ENCODE measurements around the gene SEC14L1.
A peak's percentile ranks its signal among the peaks of the same experiment; 100 is the strongest.
"Not testable (repeated sequence)": the region's sequence is repeated elsewhere in the genome, so short reads cannot be mapped to it uniquely, and the experiment has no call there.

SEC14L1 gene

DNA sequence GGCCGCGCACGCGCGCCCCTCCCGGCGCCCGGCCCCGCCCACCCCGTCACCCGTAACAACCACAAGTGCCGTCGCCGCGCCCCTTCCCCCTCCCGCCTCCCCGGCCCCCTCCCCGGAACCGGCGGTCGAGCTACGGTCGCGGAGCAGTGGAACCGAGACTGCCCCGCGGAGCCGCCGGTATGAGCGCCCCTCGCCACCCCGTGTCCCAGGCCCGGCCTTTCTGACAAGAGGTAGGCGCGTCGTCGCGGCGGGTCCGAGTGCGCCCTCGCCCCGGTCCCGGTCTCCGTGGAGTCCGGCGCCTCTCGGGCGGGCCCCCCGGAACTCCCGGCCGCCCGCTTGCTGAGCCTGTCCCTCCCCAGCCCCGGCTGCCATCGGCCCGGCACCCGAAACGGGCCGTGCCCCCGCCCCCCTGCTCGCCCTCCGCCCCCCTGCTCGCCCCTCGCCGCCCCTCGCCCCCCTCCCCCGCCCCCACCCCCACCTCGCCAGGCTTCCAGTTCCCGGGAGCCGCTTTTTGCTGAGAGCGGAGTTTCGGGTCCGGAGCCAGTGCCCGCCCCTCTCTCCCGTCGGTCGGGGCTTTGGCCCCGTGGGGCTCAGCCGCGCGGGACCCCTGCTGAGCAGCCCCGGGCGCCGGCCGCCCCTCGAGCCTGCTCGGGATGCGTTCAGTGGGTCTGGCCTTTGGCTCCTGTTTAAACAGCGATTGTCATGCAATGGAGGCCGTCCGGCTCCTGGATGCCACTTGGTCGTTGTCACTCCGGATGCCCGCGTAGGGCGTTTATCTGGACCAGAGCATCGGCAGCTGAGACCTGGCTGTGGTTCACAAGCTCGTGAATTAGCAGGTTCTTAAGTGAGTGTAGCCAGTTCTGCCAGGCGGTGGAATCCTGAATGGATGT, at the start of gene SEC14L1:
TSS of gene SEC14L1 (plus strand) at position 92 of the 890 bp plus-strand sequence. CDS start 2,628 bp downstream, outside the sequence.
- DNase-seq (ENCODE audit: low spot score): no peak

DNA sequence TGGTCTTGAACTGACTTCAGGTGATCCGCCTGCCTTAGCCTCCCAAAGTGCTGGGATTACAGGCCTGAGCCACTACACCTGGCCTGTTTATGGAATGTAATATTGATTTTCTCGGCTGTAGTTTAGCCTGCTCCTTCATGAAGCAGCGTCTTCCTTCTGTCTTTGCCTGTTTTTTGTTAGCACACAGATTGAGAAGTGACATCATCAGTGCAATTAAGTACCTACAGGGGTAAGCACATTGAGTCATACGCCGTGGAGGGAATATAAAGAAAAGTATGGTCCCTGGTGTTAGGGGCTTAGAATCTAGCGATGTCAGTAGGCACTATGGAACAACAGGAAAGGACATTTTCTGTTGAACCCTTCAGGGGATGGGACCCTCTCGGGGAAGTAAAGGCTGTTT, 48.7 kb upstream of the SEC14L1 start:
- no peak for DNase-seq (ENCODE audit: low spot score)

DNA sequence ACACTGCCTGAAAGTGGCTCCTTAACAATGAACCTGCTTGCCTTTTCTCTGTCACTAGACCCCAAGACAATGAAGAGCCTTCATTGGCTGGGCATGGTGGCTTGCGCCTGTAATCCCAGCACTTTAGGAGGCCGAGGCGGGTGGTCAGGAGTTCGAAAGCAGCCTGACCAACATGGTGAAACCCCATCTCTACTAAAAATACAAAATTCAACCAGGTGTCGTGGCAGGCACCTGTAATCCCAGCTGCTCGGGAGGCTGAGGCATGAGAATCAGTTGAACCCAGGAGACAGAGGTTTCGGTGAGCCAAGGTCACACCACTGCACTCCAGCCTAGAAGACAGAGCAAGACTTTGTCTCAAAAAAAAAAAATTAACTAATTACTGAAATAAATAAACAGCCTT, 45.3 kb upstream of the SEC14L1 start:
- no peak for DNase-seq (ENCODE audit: low spot score)

DNA sequence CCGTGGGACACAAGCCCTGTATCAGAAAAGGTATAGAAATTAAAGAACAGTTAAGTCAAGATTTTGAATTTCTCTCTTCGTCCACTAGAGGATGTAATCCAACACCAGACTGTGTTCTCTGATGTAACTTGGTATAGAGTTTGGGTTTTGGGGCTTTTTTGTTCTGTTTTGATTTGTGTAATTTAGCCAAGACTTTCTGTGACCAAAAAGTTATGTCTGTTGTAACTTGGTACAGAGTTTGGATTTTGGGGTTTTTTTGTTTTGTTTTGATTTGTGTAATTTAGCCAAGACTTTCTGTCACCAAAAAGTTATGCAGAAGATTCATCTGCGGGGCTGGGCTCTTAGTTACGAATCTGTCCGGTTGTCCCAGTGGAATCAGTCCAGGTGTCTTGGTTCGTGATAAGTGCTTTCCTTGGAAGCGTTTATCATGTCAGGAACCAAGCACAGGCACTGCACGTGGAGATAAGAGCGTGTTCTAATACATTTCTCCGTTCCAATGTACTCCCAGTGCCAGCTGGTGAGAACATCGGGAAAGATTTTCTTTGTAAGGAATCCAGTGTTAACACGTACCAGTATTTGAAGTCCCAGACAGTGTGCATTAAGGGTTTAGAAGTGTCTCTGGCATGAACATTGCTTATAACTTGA, 44.1 kb upstream of the SEC14L1 start:
- peak; percentile 19 for DNase-seq (ENCODE audit: low spot score)

DNA sequence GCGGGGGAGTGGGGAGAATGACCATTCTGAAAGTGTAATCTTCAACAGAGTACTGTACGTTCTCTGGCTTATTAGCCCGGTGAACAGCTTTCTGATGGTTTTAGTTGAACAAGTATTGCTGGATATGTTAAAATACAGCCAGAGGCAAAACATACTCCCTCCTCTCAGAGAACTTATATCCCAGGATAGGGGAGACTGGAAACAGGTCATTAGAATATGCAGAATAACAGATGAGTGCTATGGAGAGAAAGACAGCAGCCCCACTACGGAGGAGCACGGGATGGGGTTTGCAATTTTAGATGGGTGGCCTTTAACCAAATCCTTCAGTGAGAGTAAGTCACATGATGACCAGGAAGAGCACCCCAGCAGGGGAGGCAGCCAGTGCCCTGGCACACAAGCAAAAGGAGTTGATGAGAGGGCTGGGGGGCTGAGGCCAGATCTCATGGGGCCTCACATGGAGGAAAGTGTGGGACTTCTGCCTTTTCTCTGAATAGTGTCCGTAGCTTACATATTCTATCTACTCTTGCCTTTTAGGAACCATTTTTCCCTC, 43.1 kb upstream of the SEC14L1 start:
- no peak for DNase-seq (ENCODE audit: low spot score)

DNA sequence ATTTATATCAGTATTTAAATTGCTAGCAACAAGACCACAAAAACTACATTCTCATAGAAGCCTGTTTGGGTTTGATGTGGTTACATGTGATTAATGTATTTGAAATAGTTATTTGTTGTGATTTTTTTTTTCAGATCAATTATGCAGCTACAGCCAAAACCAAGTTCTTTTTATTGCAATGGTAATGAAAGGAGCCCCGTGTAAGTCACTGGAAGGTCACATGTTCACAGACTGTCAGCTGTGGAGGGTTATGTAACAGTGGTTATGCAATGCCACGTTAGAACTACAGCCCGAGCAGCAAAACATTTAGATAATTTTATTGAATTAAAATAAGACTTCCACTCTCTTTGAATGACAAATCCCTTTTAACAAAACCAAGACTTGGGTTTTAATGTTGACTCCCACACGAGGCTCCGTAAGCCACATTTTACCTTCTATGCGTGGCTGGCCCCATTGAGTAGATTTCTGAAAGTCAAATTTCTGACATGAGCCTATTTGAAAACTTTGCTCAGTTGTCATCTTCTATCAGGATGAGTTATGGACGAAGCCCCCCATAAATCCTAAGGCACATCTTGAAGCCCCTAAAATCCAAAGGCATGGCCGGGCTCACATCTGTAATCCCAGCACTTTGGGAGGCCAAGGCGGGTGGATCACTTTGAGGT, 41.8 kb upstream of the SEC14L1 start:
- DNase-seq (ENCODE audit: low spot score): peak; percentile 18

DNA sequence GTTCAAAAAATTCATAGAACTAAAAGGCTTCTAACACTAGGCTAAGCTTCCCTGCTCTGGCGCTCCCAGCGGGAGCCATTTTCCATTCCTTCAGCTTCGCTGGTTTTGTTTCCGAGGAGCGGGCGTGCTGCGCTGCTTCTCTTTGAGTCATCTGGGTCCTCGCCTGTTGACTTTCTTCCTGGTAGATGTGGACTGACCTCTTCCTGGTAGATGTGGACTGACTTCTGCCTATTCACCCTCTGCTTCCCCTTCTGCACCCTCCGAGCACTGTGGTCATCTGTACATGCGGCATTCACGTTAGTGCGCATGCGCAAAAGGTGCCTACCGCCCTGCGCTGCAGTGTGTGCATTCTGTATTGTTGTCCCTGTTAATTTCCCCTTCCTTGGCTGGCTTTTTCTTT, 40.8 kb upstream of the SEC14L1 start:
- no peak for DNase-seq (ENCODE audit: low spot score)

DNA sequence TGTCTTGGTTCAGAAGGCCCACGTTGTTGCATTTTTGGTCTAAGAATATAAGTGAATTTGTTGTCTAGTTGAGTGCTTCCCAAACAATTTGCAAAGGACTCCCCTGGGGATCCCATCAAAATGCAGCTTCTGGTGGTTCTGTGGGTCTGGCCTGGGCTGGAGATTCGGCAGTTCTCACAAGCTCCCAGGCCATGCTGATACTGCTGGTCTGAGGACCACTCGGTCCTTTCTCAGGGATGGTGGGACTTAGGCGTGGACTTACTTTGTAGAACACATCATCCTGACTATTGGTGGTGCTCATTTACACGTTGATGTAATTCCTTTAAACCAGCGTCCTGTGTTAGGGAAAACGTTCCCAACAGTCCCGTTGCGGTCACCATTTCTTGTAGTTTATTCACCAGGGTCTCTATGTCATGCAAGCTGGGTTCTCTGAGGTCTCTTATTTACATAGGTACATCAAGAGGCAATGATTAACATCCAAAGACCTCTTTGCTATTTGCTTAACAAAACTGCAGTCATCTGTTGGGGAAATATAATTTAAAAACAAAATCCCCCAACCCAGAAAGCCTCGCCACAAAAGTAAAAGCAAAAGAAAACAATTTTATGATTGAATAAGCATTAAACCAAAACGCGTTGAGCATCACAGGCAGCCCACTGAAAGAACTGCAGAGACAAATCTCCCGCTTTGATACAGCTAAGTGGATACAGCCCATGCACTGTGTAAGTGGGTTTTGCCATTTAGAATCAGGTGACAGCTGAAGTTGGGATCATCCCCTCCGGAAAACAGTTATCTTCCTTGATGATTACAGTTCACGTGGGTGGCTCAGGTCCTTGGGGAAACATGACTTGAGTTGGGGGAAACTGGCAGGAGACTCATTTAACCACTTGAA, 39.0 kb upstream of the SEC14L1 start:
- no peak for DNase-seq (ENCODE audit: low spot score)

DNA sequence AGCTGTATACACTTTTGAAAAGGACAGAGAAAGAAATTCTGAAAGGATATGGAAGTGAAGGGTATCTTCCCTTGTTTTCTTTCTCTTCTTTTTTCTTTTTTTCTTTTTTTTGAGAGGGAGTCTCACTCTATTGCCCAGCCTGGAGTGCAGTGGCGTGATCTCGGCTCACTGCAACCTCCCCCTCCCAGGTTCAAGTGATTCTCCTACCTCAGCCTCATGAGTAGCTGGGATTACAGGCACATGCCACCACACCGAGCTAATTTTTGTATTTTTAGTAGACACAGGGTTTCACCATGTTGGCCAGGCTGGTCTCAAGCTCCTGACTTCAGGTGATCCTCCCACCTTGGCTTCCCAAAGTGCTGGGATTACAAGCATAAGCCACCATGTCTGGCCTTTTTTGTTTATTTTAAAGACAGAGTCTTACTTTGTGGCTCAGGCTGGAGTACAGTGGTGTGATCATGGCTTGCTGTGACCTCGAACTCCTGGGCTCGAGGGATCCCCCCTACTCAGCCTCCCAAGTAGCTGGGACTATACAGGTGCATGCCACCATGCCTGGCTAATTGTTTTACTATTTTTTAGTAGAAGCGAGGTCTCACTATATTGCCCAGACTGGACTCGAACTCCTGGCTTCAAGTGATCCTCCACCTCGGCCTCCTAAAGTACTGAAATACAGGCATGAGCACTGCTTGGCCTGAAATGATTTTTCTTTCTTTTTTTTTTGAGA, 38.2 kb upstream of the SEC14L1 start:
- DNase-seq (ENCODE audit: low spot score): not testable (repeated sequence)

DNA sequence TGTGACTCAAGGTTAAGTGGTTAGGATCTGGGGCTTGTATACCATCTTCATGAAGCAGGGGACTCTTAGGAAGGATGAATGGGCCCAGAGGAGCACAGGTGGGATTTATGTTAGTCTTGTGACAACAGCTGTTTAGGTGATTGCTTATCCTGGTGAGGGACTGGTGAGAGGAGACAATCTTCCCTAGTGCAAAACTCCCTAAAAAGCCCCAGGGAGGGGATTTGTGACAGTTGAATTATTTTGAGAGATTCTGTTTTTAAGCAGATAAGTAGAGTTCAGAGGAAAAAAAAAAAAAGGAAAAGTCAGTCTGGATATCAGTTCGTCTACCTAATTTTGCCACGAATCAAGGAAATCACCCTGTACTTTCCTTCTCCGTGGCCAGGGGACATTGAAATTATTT, 35.1 kb upstream of the SEC14L1 start:
- no peak for DNase-seq (ENCODE audit: low spot score)

DNA sequence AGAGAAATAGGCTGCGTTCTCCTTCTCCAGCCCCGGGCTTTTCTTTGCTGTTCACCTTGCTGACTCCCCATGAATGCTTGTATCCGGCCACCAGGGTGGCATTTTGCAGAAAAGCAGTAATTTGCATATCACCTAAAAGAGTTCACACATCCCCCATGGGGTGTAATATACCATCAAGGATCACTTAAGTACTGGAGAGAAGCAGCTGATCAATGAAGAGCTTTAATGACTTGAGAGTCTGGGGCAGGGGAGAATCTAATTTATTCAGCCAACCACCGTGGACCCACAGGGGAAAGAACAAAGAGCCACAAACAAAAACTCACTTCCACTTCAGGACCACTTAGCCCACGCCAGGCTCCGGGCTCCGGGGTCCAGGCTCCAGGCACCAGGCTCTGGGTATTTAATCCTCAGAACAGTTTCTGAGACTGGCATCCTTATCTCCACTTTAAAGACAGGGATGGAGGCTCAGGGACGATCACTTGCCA, 33.9 kb upstream of the SEC14L1 start:
- DNase-seq (ENCODE audit: low spot score): peak; percentile 20

DNA sequence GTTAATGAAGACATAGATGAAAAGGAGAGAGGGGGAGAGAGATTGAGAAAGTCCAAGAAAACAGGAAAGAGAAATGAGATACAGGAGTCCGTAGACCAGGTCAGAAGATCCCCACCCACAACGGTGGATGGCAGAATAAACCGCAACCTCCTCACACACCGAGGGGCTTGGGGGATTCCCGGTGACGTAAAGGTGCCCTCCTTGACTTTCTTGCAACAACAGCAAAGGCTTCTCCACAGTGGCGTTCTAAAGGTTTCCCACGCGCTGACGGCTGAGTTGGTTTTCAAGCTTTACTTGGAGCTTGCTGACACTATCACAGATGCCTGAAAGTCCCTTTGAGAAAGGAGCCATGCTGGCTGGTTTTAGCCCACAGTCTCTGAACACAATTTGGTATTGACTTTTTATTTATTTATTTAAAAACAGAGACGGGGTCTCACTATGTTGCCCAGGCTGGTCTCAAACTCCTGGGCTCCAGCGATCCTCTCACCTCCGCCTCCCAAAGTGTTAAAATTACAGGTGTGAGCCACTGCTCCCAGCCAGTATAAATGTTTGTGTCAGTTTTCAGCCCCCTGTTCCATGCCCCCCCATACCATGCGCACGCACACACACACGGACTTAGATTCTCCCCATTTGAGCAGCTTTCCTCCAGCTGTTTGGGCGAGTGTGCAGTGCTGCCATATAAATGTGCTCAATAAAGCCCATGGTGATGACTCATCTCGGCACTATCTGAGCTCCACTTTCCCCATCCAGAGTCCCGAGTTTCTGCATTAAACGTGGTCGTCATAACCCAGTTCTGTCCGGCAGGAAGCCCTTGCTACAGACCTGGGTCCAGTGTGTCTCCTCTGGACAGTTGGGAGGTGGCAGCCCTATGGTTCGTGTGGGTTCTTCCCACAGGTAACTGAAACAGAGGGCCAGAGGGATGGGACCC, 33.0 kb upstream of the SEC14L1 start:
- DNase-seq (ENCODE audit: low spot score): peak; percentile 44

DNA sequence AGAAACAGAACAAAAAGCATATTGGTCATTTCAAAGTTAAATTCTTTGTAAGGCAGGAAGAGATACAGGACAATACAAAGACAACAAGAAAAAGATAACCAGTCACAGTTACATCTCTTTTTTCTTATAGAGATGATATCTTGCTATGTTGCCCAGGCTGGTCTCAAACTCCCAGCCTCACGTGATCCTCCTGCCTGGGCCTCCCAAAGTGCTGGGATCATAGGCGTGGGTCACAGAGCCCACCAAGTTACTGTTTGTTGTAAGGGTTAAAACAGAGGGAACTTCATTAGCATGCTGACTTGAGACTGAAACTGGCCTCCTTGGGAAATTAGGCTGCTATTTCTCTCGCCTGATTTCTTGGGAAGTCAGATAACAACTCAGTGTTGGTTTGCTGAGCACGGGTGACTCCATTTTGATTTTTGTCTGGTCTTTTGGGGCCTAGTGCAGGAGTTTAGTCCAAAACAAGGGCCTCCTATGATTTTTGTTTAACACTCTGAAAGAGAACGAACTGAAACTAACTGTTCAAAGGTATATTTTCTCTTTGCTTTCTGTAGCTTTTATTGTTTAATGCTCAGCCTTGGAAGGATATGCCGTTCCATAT, 31.5 kb upstream of the SEC14L1 start:
- no peak for DNase-seq (ENCODE audit: low spot score)

DNA sequence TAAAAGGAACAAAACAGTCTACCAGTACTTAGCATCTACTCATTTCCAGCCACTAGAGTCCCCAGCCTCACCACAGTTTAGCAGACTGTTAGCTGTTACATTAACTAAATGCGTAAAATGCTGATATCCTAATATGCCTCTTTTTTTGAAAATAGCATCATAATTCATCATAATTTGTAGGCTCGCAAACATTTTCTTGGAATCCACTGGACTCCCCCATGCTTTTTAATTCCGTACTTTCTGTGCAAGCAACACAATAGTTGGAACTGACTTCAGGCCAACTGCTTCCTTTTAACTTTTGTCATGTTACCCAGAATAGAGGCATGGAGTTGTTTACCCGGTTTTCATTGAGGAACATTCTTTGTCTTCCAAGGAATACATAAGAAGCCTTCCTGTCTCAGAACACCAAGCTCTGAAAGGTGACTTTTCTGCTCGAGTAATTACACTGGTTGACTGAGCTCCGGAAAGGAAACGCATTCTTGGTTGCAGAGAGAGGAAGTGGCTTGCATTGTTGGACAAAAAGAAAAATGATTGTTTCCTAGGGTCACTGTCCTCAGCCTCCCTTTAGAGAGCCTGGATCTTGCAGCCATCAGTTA, 30.9 kb upstream of the SEC14L1 start:
- no peak for DNase-seq (ENCODE audit: low spot score)

DNA sequence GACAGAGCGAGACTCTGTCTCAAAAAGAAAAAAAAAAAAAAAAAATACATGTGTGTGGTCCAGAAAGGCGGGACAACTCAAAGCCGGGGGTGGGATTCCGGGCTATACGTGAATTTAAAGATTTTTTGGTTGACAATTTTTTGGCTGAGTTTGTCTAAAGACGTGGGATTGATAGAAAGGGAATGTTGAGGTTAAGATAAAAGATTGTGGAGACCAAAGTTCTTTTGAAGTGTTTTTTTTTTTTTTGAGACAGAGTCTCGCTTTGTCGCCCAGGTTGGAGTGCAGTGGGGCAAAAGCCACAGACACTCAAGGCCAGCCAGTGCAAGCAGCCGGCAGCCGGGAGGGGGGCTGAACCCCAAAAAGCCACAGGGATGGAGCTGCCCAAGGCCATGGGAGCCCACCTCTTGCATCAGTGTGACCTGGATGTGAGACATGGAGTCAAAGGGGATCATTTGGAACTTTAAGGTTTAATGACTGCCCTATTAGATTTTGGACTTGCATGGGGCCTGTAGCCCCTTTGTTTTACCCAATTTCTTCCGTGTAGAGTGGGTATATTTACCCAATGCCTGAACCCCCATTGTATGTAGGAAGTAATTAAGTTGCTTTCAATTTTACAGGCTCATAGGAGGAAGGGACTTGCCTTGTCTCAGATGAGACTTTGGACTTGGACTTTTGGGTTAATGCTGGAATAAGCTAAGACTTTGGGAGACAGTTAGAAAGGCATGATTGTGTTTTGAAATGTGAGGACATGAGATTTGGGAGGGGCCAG, 29.4 kb upstream of the SEC14L1 start:
- DNase-seq (ENCODE audit: low spot score): not testable (repeated sequence)

DNA sequence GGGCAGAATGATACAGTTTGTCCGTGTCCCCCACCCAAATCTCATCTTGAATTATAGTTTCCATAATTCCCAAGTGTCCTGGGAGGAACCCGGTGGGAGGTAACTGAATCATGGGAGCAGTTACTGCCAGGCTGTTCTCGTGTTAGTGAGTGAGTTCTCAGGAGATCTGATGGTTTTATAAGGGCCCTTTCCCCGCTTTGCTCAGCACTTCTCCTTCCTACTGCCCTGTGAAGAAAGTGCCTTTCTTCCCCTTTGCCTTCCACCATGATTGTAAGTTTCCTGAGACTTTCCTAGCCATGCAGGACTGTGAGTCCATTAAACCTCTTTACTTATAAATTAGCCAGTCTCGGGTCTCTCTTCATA, 28.9 kb upstream of the SEC14L1 start:
- no peak for DNase-seq (ENCODE audit: low spot score)

DNA sequence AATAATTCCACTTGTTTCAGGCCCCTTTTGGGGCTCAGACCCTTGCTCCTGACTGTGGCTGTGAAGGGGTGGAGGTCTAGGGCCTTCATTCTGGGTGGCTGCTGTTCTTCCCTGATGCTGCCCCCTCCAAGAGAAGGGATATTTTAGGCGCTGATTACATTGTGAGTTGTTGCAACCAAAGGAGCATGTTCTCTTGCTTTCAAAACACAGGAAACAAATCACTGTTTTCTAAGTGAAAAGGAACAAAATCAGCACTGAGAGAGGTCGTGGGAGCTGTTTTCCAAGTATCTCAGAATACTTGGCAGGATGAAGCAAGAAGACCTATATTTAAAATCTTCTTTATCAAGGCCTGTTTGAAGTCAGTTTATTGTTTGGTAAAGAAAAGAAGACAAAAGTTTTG, 25.3 kb upstream of the SEC14L1 start:
- no peak for DNase-seq (ENCODE audit: low spot score)

DNA sequence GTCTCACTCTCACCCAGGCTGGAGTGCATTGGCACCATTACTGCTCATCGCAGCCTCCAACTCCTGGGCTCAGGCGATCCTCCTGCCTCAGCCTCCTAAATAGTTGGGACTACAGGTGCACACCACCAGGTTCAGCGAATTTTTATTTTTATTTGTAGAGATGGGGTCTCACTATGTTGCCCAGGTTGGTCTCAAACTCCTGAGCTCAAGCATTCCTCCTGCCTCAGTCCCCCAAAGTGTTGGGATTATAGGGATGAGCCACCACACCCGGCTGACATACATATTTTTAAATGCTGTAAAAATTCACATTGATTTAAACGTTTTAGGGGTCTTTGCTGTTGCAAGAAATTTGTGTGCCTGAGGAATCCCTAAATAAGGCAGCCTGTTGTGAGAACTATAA, 24.8 kb upstream of the SEC14L1 start:
- no peak for DNase-seq (ENCODE audit: low spot score)
